Activated CD4-positive, alpha-beta T cell treated with anti-CD3 and anti-CD28 coated beads, Interleukin-2, amount 50 U/mL, for 1 hour (primary cell): ENCODE data around the gene PLXNB3.
"Not testable (repeated sequence)": the region's sequence is repeated elsewhere in the genome, so short reads cannot be mapped to it uniquely, and the experiment has no call there.

ENCODE experiments used
- DNase-seq: peaks from one replicate; pipeline ENCODE4 v3.0.0-alpha.2; 2020

The PLXNB3 gene

GRCh38 chrX:153794018-153794896 lies 30.2 kb downstream of the PLXNB3 start, which contains the start of the genes IDH3G and SSR4:
TSS of gene IDH3G (minus strand) at chrX:153794375. CDS start at chrX:153794326, 49 bp downstream.
TSS of gene SSR4 (plus strand) at chrX:153794668. CDS start at chrX:153794688, 20 bp downstream.
- peak; percentile 89 for DNase-seq

DNA sequence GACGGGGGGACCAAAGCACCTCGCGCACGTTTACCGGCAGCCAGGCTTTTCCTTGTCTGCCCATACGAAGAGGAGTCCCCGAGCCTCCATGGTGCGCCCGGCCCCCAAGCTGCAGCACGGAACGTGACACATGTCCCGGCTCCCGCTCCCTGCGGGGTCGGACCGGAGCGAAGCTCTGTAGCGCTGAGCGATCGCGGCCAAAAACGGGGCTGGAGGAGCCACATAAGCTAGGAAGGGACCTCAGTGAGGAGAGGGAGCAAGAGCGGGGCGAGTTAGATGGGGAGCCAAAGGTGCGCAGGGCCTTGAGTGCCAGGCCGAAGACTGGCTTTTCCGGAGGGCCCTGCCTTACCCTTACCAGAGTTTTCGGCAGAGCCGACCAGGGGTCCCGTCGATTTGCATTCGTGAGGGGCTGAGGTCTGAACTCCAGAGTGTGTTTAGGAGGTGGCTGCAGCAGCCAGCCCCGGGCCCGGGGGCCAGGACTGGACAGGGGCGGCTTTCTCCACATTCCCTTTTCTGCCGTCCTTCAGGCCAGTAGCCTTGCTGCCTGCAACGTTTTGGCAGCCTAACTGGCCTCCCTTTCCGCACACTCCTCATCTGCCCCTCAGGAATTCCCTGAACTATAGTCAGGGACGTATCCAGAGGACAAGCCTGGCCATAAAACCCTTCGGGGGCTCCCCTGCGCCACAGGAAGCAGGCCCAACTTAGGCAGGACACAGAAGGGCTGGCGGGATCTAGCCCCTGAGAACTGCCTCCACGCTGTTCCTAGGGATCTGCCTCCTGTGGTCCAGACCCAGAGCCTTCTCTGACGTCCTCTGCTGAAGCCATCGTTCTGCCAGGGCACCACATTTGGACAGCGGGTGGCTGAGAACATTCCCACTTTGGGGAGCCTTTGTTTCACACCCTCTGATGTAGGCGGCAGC lies 31.1 kb downstream of the PLXNB3 start:
- DNase-seq = peak; percentile 6

- DNase-seq = no peak
Observed at GRCh38 chrX:153797415-153798015, 33.5 kb downstream of the PLXNB3 start.

- no peak for DNase-seq
Observed at GRCh38 chrX:153799326-153799725, 35.3 kb downstream of the PLXNB3 start.

- no peak for DNase-seq
Observed at GRCh38 chrX:153800177-153800722, 36.2 kb downstream of the PLXNB3 start.

- no peak for DNase-seq
Observed at GRCh38 chrX:153800746-153801145, 36.7 kb downstream of the PLXNB3 start.

GRCh38 chrX:153801669-153802068 lies 37.6 kb downstream of the PLXNB3 start:
- DNase-seq = no peak

- no peak for DNase-seq
Observed at GRCh38 chrX:153802513-153803045, 38.5 kb downstream of the PLXNB3 start.

GRCh38 chrX:153803211-153804099 lies 39.4 kb downstream of the PLXNB3 start:
- DNase-seq = no peak

GRCh38 chrX:153804100-153804595 lies 40.1 kb downstream of the PLXNB3 start:
- no peak for DNase-seq

DNA sequence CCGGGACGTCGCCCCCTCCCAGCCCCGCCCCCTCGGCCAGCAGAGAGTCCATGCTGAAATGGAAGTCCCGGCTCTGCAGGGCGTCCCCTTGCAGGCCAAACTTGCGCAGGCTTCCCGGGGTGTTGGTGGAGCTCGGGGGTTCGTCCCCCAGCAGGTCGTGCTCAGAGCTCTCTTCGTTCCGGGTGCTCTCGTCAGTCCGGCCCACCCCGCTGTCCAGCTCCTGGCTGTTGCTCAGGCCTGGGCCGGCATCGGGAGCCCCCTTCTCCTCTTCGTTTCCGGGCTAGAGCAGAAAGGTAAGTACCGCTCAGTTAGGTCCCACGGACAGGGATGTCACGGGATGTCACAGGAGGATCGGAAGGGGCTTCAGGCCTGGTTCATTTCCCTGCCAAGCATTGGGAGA lies 40.6 kb downstream of the PLXNB3 start:
- DNase-seq = no peak

GRCh38 chrX:153805436-153805835 lies 41.4 kb downstream of the PLXNB3 start:
- DNase-seq = no peak

GRCh38 chrX:153806999-153807575 lies 43.0 kb downstream of the PLXNB3 start:
- no peak for DNase-seq

GRCh38 chrX:153807976-153808375 lies 43.9 kb downstream of the PLXNB3 start:
- DNase-seq = no peak

GRCh38 chrX:153812220-153812619 lies 48.2 kb downstream of the PLXNB3 start:
- DNase-seq = no peak

GRCh38 chrX:153813161-153813560 lies 49.1 kb downstream of the PLXNB3 start:
- DNase-seq = no peak

GRCh38 chrX:153814591-153815315 lies 50.7 kb downstream of the PLXNB3 start:
- DNase-seq = no peak

- DNase-seq = peak; percentile 46
Observed at GRCh38 chrX:153816831-153817690, 53.0 kb downstream of the PLXNB3 start.

DNA sequence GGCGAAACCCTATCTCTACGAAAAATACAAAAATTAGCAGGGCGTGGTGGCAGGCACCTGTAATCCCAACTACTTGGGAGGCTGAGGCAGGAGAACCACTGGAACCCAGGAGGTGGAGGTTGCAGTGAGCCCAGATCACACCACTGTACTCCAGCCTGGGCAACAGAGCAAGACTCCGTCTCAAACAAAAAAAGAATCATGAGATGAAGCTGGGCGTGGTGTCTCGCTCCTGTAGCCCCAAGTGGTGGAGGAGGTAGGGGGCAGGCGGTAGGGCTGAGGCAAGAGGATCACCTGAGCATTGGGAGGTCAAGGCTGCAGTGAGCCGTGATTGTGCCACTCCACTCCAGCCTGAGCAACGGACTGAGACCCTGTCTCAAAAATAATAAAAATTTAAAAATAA lies 54.0 kb downstream of the PLXNB3 start:
- DNase-seq = not testable (repeated sequence)
